Activated T-cell treated with anti-CD3 and anti-CD28 coated beads for 48 hours (primary cell): Measurements from ENCODE around the gene KCNA5.

Experiments used
- DNase-seq: peaks from one replicate; pipeline ENCODE4 v3.0.0-alpha.2; 2020; ENCODE audit warnings: low read depth

Gene KCNA5

GRCh38 chr12:5027046-5027821 is 16.4 kb upstream of the KCNA5 start:
- no peak for DNase-seq

DNA sequence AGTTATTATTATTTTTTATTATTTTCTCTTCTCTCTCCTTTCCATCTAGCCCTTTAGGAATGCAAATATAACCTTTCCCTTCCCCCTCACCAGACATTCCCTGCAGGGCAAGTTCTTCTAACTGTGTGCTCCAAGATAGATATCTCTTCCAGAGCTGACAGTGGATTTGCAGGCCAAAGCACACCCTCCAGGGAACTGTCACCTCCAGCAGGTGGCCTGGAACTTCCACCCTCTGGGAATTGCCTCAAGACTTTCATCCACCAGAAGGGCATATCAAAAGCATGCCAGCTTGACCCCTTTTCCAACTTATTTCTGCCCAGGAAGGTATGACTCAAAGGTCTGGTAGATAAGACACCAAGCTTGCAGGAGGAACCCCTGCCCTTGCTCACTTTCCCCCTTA is 13.6 kb upstream of the KCNA5 start:
- no peak for DNase-seq

- no peak for DNase-seq
Observed at GRCh38 chr12:5031242-5031641, 12.4 kb upstream of the KCNA5 start.

GRCh38 chr12:5031958-5032357 is 11.7 kb upstream of the KCNA5 start:
- no peak for DNase-seq

DNA sequence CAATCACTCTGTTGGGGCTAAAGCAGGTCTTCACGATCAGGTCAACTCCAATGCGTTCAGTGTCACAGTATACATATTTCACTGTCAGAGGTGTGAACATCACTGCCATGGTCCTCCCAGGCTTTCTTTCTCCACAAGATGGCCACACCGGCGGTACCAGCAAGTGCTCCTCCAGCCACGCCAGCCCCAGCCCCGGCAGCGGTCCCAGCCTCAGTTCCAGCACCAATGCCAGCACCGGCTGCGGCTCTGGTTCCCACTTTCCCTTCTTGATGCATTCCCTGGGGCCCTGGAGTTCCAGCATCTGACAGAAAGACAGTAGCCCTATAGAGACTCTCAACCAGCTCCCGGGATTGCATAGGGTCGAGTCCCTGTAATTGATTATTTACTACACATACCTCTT is 10.9 kb upstream of the KCNA5 start:
- no peak for DNase-seq

DNA sequence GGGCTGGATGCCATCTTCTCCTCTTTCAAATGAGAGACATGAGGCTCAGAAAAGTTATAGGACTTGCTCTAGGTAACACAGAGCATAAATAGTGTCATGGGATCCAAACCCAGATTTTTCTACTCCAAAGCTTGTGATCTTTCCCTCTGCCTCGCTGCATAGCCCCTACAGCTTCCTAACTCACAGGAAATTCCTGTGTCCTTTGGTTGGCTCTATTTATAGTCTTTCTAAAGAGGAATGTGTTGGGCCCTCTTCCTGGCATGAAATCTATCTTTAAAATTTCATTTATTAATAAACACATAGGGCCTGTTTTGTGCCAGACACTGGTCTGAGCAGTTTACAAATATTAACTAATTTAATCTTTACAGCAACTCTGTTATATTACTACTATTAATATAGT is 9.8 kb upstream of the KCNA5 start:
- DNase-seq, result no peak

DNA sequence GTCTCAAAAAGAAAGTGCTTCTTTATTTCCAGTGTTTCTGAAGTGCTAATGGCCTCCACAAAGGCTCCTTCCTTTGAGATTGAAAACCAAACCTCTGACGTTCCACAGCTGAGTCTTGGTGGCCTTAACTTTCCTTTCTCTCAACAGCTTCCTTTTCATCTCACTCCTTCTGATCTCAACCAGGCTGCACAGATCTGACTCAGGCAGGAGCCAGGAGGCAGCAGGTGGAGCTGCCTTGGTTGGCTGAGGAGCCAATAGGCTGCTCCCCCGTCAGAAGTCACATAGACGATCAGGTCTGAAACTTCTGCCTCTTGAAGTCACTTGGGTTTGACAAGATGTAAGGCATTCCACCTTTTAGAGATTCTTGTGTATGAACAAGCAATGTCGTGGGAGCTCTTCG is 9.1 kb upstream of the KCNA5 start:
- DNase-seq, result peak; percentile 7

DNA sequence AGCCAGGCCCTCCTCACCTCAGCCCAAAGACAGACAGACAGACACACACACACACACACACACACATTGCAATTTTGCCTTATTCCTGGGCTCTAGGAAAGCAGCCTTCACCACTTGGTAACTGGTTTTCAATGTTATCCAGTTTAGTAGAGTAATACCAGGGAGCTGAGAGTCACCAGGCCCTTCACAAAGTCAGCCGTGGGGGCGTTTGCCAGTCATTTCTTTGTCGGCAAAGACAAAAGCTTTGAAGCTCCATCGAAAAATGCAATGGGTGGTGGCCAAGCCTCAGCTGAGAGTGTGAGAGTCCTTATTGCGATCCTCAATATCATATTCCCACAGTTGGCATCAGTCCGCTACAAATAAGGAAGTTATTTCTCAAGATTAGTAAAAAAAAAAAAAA is 8.1 kb upstream of the KCNA5 start:
- no peak for DNase-seq

GRCh38 chr12:5036031-5036430 is 7.6 kb upstream of the KCNA5 start:
- no peak for DNase-seq

- no peak for DNase-seq
Observed at GRCh38 chr12:5037795-5038357, 5.8 kb upstream of the KCNA5 start.

GRCh38 chr12:5038781-5039311 is 4.8 kb upstream of the KCNA5 start:
- DNase-seq, result no peak

GRCh38 chr12:5039815-5040214 is 3.9 kb upstream of the KCNA5 start:
- no peak for DNase-seq

GRCh38 chr12:5040368-5040767 is 3.3 kb upstream of the KCNA5 start:
- no peak for DNase-seq

GRCh38 chr12:5044420-5045295 is 979 bp downstream of the KCNA5 start:
- DNase-seq, result no peak

DNA sequence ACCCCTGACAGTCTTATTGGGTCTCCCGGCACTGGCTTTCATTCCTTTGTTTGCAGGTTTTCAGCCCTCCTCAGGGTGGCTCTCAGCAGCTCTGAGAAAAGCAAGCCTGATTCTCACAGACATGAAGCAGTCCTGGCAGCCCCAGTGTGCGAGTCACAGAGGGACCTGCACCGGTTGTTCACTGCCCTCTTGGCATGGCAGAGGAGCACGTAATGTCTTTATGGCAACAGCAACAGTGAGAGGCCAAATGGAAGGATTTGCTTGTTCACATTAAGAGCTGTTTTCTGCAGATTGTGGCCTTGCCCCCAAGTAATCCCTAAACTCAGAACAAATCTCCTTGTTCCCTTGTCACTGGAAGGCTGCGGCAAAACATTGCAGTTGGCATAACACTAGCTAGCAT is 3.4 kb downstream of the KCNA5 start:
- no peak for DNase-seq

DNA sequence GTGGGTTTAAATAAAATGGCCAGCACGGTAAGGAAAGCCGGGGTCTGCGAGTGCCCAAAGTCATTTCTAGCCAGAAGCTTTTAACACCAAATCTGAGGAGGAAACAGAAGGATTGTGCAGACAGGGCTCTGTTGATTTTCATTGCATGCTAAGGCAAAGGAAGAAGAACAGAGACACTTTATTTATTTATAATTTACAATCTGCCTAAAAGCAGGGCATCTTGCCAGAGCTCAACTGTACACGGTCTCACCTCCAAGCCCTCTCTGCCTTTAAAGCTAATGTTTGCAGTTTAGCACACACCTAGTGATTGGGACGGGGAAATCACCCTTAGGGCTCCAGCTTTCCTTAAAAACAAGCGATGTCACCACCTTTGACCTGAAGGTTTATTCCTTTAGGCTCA is 4.0 kb downstream of the KCNA5 start:
- DNase-seq, result no peak

GRCh38 chr12:5050542-5050941 is 6.9 kb downstream of the KCNA5 start:
- DNase-seq, result no peak

DNA sequence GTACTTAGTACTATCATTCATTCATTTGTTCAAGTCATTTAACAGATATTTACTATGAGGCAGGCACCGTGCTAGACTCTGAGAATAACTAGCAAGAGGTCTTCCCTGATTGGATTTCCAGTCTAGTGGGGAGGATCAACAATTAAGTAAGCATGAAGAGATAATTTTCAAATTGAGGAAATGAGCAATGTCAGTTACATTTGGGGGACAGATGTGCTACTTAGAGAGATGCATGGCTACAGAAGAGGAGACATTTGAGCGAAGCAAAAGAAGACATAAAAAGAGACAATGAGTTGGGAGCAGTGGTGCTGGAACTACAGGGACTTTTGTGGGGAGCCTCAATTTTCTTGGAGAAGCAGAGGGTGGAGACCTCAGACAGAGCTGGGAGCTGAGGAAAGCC is 7.7 kb downstream of the KCNA5 start:
- DNase-seq, result no peak

DNA sequence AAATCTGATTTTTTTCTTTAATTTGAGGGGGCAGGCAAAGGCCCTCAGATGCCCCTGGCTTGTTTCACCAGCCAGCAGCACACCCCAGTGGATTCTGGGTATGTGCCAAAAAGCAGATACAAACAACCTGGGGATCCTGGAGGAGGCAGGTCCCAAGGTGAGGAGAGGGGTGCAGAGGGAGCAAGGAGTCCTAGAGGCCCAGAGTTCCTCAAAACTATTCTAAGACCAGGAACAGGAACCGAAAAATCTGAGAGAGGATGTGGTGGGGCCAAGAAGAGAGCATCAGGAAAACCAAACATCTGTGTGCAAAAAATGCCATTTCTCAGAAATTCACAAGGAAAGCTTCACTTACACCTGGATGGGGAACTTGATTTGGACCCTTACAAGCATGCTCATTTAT is 8.2 kb downstream of the KCNA5 start:
- DNase-seq, result no peak

- no peak for DNase-seq
Observed at GRCh38 chr12:5052348-5052747, 8.7 kb downstream of the KCNA5 start.

GRCh38 chr12:5059358-5059757 is 15.7 kb downstream of the KCNA5 start:
- DNase-seq, result no peak

DNA sequence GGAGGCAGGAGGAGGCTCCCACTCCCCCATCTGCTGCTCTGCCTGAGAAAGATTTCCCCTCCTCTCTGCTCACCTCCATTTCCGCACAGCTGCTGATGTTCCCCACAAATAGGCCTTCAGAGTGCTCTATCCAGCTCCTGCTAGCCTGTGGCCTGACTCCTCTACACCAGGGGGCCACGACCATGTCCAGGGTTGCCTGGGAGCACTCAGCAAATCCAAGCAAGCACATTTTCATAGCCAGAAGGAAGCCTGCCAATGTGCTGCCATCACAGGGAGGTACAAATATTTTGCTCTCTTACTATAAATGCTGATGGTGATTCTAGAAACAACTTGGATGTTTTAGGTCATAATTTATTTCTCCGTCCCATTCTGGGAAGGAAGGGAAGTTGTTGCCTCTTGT is 17.3 kb downstream of the KCNA5 start:
- no peak for DNase-seq

GRCh38 chr12:5063149-5063548 is 19.5 kb downstream of the KCNA5 start:
- no peak for DNase-seq
